ENCODE measurements around the gene DZANK1. TPM values are rescaled to one million over a fixed set of nuclear protein-coding genes. Genes with fewer than 3 reads are reported as not detected.
A peak's percentile ranks its signal among the peaks of the same experiment; 100 is the strongest.
"Not testable (repeated sequence)": the region's sequence is repeated elsewhere in the genome, so short reads cannot be mapped to it uniquely, and the experiment has no call there.

DZANK1 gene
- 4.2 TPM for total RNA-seq

DNA sequence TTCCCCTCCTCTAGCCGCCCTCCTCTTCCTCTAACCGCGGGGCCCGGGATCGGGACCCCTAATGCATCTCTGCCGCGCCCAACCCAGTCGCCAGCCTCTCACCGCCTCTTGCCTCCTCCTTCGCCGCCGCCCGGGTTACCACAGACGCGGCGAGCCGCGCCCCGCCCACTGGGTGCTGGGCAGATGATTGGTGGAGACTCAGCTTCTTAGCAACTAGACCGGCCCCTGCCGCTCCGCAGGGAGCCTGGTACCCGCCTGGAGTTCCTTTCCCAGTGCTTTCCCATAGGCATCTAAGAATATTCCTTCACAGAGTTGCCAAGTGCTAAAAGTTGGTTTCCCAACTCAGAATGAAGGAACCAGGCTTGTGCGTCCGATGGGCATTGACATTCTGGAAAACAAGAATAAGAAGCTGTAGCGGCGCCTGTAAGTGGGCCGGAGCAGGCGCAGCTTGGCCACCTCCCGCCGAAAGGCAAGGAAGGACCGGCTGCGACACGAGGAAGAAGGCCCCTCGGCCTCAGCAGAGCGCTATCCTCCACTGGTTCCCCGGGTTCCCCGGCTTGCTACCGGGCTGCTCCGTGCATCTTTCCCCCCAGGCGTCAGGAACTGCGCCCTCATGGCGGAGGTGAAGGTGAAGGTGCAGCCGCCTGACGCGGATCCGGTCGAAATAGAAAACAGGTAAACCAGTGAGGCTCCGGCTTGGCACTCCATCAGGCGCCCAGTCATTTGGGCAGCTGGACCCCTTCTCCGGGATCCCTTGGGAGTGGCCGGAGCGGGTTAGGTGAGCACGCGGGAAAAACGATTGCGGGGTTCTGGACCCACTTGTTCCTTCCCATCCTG is at the start of gene DZANK1, which contains the start of gene POLR3F:
Gene DZANK1, minus strand, starts transcription at position 137 of the 837 bp plus-strand sequence. CDS start 1,672 bp downstream, outside the sequence.
Gene POLR3F, plus strand, starts transcription at position 497 of the 837 bp plus-strand sequence. Its CDS starts 117 bp downstream, at position 614.
- peak; percentile 94 for DNase-seq

- no peak for DNase-seq
Observed at GRCh38 chr20:18515973-18516372, 49.1 kb upstream of the DZANK1 start.

DNA sequence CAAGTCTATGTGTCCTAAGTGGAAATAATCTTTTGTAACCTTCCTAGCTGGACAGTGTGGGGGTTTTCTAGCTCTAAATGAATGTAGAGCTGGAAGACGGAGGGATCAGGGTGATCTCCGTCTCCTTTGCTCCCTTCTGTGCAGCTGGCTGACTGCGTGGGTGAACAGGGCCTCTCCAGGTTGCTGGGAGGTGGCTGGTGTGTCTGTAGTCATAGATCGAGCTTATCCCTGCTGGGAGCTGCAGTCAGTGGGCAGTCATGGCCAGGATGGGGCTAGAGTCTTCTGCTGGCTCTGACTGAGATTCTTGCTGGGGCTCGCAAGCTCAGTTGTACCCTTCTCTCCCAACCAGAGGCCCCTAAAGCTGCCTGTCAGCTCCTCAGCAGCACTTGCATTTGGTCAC is 47.3 kb upstream of the DZANK1 start:
- no peak for DNase-seq

DNA sequence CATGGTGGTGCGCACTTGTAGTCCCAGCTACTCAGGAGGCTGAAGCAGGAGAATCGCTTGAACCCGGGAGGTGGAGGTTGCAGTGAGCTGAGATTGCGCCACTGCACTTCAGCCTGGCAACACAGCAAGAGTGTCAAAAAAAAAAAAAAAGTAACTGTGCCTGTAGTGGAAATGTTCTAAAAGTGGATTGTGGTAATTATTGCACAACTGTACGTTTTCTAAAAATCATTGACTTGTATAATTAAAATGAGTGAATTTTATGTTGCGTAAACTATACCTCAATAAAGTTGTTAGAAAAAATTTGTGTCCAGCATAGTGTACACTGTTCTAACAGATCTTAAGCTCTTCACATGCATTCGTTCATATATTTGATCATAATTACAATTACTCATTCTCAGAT is 46.4 kb upstream of the DZANK1 start:
- DNase-seq = no peak

DNA sequence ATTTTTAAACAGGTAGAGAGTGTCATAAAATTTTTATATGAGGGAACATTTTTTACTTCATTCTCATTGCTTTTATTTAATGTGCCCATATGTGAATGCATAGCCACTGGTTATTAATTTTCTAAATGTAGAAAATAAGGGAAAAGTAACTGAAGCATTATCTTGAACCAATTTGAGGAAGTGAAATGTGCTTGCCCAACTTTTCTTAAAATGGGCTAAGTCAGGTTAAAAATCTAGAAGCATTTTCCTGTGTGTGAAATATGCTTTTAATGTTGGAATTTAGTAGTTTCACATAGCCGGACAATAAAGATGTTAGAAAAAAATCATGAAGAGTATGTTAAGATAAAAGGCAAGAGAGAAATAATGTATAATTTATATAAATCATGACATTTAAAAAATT is 44.7 kb upstream of the DZANK1 start:
- no peak for DNase-seq

DNA sequence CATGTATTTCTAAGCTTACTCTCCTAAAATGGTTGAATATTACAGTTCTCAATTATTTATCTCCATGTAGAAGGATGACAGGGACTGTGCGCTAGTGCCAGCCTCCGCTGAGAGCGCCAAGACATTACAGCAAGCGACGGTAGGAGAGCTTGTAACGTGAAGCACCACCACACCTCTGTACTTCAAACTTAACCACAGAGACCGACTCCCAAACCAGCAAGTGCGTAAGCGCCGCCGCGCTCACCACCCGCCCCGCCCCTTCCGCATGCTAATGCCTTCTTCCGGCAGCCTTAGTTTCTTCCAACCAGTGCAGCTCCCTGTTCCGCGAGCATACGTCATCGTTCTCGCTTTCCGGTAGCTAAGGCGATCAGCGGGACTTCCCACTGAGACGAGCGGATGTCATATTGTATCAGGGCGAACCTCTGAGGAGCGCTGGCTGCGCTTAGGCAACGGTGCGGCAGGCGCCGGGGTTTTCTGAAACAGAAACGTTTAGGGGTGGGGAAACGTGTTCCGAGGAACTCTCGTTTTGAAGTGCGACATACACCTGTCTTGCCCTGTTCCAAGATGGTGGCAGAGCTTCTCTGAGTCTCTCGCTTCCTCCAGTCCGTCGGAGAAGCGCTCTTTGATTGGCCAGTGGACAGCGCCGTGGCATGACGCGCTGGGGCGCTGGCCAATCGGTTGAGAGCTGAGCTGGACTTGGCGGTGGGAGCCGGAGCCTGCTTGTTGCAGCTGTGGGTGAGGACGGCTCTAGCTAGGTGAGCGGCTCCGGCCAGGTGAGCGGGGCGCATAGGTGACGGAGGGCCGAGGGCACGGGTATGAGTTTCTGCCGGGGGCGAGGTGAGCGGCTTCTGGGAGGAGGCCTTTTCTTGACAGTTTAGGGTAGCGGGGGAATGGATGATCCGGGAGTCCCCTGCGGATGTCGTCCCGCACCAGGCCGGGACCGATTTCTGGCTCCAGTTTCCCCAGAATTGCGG is 40.7 kb upstream of the DZANK1 start, which contains the start of gene SEC23B:
Gene SEC23B, plus strand, starts transcription at position 723 of the 974 bp plus-strand sequence. CDS start 2,896 bp downstream, outside the sequence.
- DNase-seq = peak; percentile 97

DNA sequence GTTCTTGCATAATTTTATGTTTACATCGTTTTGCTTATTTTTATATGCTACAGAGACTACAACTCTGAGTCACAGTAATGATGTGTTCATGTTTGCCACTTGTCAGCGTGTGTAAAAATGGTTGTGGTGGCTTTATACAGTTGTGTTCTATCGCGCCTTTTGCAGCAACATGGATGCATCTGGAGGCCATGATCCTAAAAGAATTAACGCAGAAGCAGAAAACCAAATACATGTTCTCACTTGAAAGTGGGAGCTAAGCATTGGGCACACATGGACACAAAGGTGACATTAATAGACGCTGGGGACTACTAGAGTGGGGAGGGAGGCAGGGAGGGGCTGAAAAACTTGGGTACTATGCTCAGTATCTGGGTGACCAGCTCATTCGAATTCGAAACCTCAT is 39.9 kb upstream of the DZANK1 start:
- no peak for DNase-seq

GRCh38 chr20:18504479-18505060 is 37.7 kb upstream of the DZANK1 start:
- DNase-seq = peak; percentile 8

DNA sequence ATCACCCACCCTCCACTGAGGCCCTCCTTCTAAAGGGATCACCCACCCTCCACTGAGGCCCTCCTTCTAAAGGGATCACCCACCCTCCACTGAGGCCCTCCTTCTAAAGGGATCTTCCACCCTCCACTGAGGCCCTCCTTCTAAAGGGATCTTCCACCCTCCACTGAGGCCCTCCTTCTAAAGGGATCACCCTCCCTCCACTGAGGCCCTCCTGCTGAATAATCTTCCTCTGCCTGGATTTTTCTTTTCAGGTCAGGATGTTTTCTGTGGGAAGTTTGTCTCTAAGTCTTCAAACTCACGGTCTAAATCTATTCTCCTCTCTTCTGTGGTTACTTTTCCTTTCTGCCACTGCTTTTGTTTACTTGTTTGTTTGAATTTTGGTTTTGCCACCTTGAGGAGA is 34.8 kb upstream of the DZANK1 start:
- DNase-seq = not testable (repeated sequence)

DNA sequence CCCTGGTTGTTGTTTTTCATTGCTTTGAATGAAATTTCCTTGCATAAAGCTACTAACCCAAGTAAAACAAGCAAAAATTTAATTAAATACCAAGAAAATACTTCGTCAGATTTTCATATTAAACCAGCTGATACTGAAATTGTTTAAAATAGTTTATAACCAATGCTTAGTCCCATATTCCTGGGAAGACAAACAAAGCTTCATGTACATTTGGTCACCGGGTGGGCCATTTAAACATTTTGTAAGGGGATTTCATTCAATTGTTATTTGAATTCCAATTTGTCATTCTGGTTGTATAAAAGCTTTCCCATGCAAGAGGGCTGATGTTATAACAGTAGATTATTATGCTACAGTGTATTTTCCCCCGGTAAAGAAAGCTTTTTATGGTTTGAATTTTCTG is 30.8 kb upstream of the DZANK1 start:
- no peak for DNase-seq

- peak; percentile 86 for DNase-seq
Observed at GRCh38 chr20:18496740-18497592, 30.1 kb upstream of the DZANK1 start, which contains the start of gene RBBP9. Gene RBBP9, minus strand, starts transcription at chr20:18497225. Its CDS starts 58 bp downstream, at chr20:18497167.

- DNase-seq = no peak
Observed at GRCh38 chr20:18496042-18496441, 29.2 kb upstream of the DZANK1 start.

GRCh38 chr20:18488301-18488700 is 21.5 kb upstream of the DZANK1 start:
- no peak for DNase-seq

DNA sequence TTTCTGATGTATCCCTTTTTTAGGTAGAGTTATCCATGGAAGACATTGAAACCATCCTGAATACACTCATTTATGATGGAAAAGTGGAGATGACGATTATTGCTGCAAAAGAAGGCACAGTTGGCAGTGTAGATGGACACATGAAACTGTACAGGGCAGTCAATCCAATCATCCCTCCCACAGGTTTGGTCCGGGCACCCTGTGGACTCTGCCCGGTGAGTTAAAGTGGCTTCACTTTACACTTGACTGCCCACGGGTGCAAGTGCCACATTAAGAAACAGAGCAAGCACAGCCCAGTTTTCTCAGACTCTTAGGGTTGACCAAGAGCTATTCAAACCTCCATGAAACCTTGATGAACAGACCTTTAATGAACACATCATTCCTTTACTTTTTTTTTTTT is 14.8 kb upstream of the DZANK1 start:
- DNase-seq = no peak

DNA sequence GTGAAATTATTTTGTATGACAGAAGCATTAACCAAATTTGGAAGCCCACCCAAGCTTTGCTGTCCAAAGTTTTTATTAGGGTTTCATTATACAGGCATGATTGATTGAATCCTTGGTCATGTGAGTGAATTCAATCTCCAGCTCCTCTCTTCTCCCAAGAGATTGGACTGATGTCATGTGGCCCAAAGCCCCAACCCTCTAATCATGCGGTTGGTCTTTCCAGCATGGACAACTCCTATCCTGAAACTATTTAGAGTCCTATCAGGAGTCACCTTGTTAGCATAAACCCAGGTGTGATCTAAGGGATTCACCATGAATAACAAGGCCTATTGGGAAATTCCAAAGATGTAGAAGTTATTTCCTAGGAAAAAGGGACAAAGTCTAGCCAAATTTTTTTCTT is 11.0 kb upstream of the DZANK1 start:
- DNase-seq = no peak

- no peak for DNase-seq
Observed at GRCh38 chr20:18477218-18477617, 10.4 kb upstream of the DZANK1 start.

GRCh38 chr20:18466574-18466893 is 296 bp downstream of the DZANK1 start:
- DNase-seq = no peak

DNA sequence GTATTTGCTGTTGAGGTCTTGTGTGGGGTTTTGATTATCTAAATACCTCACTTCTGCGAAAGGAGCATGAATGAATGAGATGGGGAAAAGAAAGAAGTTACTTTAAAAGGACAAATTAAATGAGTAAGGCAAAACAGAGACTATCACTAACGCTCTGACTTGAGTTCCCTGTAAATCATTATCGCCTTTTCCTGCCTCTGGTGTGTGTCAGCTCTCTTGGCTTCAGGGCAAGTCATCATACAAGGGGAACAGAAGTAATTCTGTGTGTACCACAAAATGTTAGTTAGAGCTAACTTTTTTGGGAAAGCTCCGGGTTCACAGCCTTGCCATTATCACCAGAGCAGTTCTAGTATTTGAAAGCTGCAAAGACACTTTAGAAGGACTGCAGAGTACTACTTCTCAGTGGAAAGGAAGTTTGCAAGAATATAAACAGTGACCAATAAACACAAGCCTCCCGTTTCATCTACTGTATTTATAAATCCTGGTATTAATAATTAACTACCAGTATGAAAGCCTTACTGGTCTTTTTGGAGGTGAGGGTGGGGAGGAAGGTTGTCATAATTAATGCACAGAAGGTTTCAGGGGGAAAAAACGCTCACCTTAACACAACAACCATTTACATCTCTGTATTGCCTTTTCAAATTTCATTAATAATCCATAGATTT is 1.2 kb downstream of the DZANK1 start:
- no peak for DNase-seq

- no peak for DNase-seq
Observed at GRCh38 chr20:18456600-18456999, 10.2 kb downstream of the DZANK1 start.

GRCh38 chr20:18443886-18444285 is 22.9 kb downstream of the DZANK1 start:
- no peak for DNase-seq

GRCh38 chr20:18440403-18440802 is 26.4 kb downstream of the DZANK1 start:
- no peak for DNase-seq

Data from occipital lobe (tissue), 2 donors.